Pancreas (tissue), 10 donors: ENCODE measurements around the gene TMEM121B. TPM values are rescaled to one million over a fixed set of nuclear protein-coding genes. Genes with fewer than 3 reads are reported as not detected.
A peak's percentile ranks its signal among the peaks of the same experiment; 100 is the strongest.
"Not testable (repeated sequence)": the region's sequence is repeated elsewhere in the genome, so short reads cannot be mapped to it uniquely, and the experiment has no call there.

Experiments
- ATAC-seq, 4 donors: fragments of 200-7000 bp; cut with Tn5 transposase; one replicate each; pipeline versions ENCODE4 v1.8.0 to v1.9.1; 2020; ENCODE audit warnings: mild to moderate bottlenecking in 4 of 4, moderate library complexity in 4 of 4
- DNase-seq, 6 donors: peaks; one replicate each; pipeline ENCODE4 v3.0.0-alpha.2; 2020
- FAIRE-seq: peaks from 2 replicates; lab custom pipeline; 2012; peaks lifted over from hg19 to GRCh38; lab: Jason Lieb, UNC
- H3K27ac ChIP-seq, 4 donors: fragments of 200-600 bp; sonication (generic); 1 replicate in 3 of 4; 2 replicates in 1 of 4; pipeline versions ENCODE4 v1.5.0 to v1.8.0; 2020
- H3K27me3 ChIP-seq, 4 donors: fragments of 200-600 bp; one replicate each; pipeline ENCODE4 v1.8.0; 2021
- H3K36me3 ChIP-seq, 3 donors: fragments of 200-600 bp; sonication (generic) in 1 of 3; one replicate each; pipeline versions ENCODE4 v1.5.0 to v1.8.0; 2020 to 2021
- H3K4me1 ChIP-seq, 3 donors: fragments of 200-600 bp; one replicate each; pipeline ENCODE4 v1.8.0; 2021
- H3K4me3 ChIP-seq, 4 donors: fragments of 200-600 bp; sonication (generic) in 2 of 4; one replicate each; pipeline versions ENCODE4 v1.5.0 to v1.8.0; 2020 to 2021
- H3K9me3 ChIP-seq, 4 donors: fragments of 200-600 bp; one replicate each; pipeline ENCODE4 v1.8.0; 2021
- CTCF ChIP-seq, 4 donors: fragments of 200-600 bp; sonication (generic) in 3 of 4; IDR thresholded peaks; one replicate each; pipeline versions ENCODE4 v1.5.0 to v1.8.0; 2021; ENCODE audit warnings: antibody characterized with exemption in 4 of 4
- WGBS, 2 donors: extraction: QIAGEN DNeasy Blood & Tissue Kit; methylation state at CpG; one replicate each; pipeline ENCODE4 v1.1.7; 2013; 5-methylcytosine and 5-hydroxymethylcytosine counted together
- intact Hi-C, 3 donors: fragments of 100-400 bp; cut with DNase I; formaldehyde crosslinking; loops; one replicate each; pipeline versions ENCODE4 v1.11.1 to v1.14.2; 2022
- polyA plus RNA-seq, 2 donors: library from polyadenylated mRNA; stranded (reverse); fragments of 200-250 nt; gene quantifications; one replicate each; pipeline ENCODE4 v1.2.3, GENCODE V29; 2013
- total RNA-seq, 6 donors: library from RNA; stranded (reverse); fragmentation: NEBNext Ultra II Directional in 4 of 6; extraction: Animal tissue kit (Norgen Biotek cat#: 25700) in 4 of 6; gene quantifications; one replicate each; pipeline versions ENCODE4 v1.2.1 to v1.2.4, GENCODE V29; 2021 to 2023
- donor health status: healthy with polysubstance abuse.
- donor health status: DM: no; HTN: no; CAD: no; lungs with moderate emphysema.
- donor health status: DM: no; HTN: no; CAD: no.
- donor health status: control.
- donor health status: control.
- donor health status: Bipolar disorder and iron deficiency.
- donor health status: DM: yes; HTN: yes; CAD: no.
- donor health status: DM: no; HTN: no; CAD: no.
- donor health status: DM: no; HTN: no; CAD: no.
- donor health status: DM: yes; HTN: yes; CAD: no.

Gene TMEM121B
- total and polyA plus RNA-seq, 8 donors = 0.23 to 1.00 (median 0.60) TPM

- FAIRE-seq (no peak), DNase-seq (no peak), ATAC-seq (no peak)
- TF ChIP-seq CTCF (IDR thresholded peaks at IDR 0.05) = no peak
- H3K4me3 ChIP-seq = peak overlapping the region in 2 of 4 donors; percentile 59 to 90
- no peaks in the 10 kb centered on the region for H3K9me3 ChIP-seq
- H3K27me3 ChIP-seq = no peaks in the 10 kb centered on the region
- no peak overlapping the region for H3K27ac ChIP-seq
- intact Hi-C loops = no loop called here
- H3K36me3 ChIP-seq = no peaks in the 10 kb centered on the region
- peaks cover 8 to 23% (median 8%) of the 10 kb centered on the region in 3 donors for H3K4me1 ChIP-seq
- 76 to 86% methylated on average over 3 of the region's 3 CpGs for WGBS, 2 donors
Observed at GRCh38 chr22:17157714-17158113, 36.6 kb upstream of the TMEM121B start.

DNA sequence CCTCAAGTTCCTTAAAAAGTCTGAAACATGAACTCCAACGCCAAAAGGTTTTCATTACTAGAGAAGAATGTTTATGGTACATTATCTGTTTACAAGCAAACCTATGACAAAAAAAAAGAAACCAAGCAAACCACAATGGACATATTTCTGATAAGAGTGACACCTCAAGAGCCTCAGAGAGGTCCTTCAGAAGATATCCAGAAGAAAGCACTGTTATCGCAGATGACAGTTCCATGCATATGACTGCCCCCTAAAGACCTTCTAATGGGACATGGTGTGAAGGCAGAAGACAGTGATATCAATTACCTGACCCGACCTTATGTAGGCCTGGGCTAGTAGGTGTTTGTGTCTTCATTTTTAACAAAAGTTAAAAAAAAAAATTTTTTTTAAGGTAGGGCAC is 34.8 kb upstream of the TMEM121B start:
- no peak for TF ChIP-seq CTCF (IDR thresholded peaks at IDR 0.05)
- ATAC-seq = no peak
- FAIRE-seq = no peak
- H3K9me3 ChIP-seq = no peaks in the 10 kb centered on the region
- no peaks in the 10 kb centered on the region for H3K36me3 ChIP-seq
- 75 to 79% methylated on average over 3 of the region's 3 CpGs for WGBS, 2 donors
- intact Hi-C loops = no loop called here
- H3K4me1 ChIP-seq = peaks cover 12 to 29% (median 12%) of the 10 kb centered on the region in 3 donors
- H3K4me3 ChIP-seq = no peak overlapping the region
- H3K27ac ChIP-seq = no peak overlapping the region
- H3K27me3 ChIP-seq = no peaks in the 10 kb centered on the region
- no peak for DNase-seq

GRCh38 chr22:17152971-17153370 is 31.8 kb upstream of the TMEM121B start:
- Histone ChIP-seq H3K4me3 (no peak overlapping the region), H3K27me3 (no peaks in the 10 kb centered on the region), H3K4me1 (peaks cover 13 to 21% (median 20%) of the 10 kb centered on the region in 3 donors), H3K9me3 (no peaks in the 10 kb centered on the region), H3K36me3 (no peaks in the 10 kb centered on the region), H3K27ac (peak overlapping the region in 2 of 4 donors; percentile 30 to 67)
- DNase-seq (peak in 1 of 6 donors; percentile 31), ATAC-seq (peak; percentile 27 to 78 (median 70)), FAIRE-seq (no peak)
- WGBS, 2 donors = 30 to 37% methylated on average over 3 of the region's 3 CpGs
- no peak for TF ChIP-seq CTCF (IDR thresholded peaks at IDR 0.05)
- intact Hi-C loops = no loop called here

GRCh38 chr22:17152340-17152739 is 31.2 kb upstream of the TMEM121B start:
- no peaks in the 10 kb centered on the region for H3K27me3 ChIP-seq
- 80 to 82% methylated on average over 6 of the region's 6 CpGs for WGBS, 2 donors
- no peak for FAIRE-seq
- TF ChIP-seq CTCF (IDR thresholded peaks at IDR 0.05) = no peak
- no peak for DNase-seq
- peak in 2 of 4 donors; percentile 3 to 22 for ATAC-seq
- no peak overlapping the region for H3K4me3 ChIP-seq
- no peaks in the 10 kb centered on the region for H3K36me3 ChIP-seq
- H3K4me1 ChIP-seq = peaks cover 10 to 20% (median 15%) of the 10 kb centered on the region in 3 donors
- peak overlapping the region in 2 of 4 donors; percentile 30 to 67 for H3K27ac ChIP-seq
- intact Hi-C loops = no loop called here
- H3K9me3 ChIP-seq = no peaks in the 10 kb centered on the region

DNA sequence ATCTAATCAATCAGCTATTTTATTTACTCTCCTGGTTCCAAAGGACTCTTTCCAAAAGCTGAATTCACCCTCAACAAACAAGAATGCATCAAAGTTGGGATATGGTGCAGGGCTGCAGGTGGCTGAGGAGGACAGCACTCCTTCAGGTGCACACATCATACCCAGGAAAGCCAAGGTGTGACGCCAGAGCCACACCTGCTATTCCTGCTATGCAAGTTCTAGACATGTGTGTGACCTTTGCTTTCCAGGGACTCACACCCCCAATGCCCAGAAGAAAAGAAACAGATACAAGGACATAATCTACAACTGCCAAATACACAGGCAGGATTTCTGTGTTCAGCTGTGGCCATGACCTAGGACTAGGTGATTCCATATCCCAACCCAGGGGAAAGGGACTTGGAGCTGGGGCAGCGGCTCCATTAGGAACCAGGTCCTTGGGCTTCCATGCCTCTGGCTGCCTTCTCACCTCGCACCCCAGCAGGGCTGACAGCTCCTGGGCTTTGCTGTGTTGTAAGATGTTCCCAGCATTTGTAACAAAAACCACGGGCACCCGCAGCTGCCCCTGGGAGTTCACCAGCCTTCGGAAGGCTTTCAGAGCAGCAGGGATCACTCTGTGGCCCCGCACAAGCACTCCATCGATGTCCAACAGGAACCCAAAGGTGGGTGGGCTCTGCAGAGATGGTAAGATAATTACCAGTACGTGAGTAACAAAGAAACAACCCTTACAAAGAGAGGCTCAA is 28.1 kb upstream of the TMEM121B start:
- FAIRE-seq (no peak), DNase-seq (no peak), ATAC-seq (peak in 2 of 4 donors; percentile 25 to 53)
- intact Hi-C loops = no loop called here
- H3K27me3 ChIP-seq = no peaks in the 10 kb centered on the region
- H3K27ac ChIP-seq = no peak overlapping the region
- no peak overlapping the region for H3K4me3 ChIP-seq
- 77 to 78% methylated on average over 9 of the region's 9 CpGs for WGBS, 2 donors
- TF ChIP-seq CTCF (IDR thresholded peaks at IDR 0.05) = no peak
- H3K9me3 ChIP-seq = no peaks in the 10 kb centered on the region
- H3K36me3 ChIP-seq = no peaks in the 10 kb centered on the region
- peaks cover 8 to 20% (median 12%) of the 10 kb centered on the region in 3 donors for H3K4me1 ChIP-seq

DNA sequence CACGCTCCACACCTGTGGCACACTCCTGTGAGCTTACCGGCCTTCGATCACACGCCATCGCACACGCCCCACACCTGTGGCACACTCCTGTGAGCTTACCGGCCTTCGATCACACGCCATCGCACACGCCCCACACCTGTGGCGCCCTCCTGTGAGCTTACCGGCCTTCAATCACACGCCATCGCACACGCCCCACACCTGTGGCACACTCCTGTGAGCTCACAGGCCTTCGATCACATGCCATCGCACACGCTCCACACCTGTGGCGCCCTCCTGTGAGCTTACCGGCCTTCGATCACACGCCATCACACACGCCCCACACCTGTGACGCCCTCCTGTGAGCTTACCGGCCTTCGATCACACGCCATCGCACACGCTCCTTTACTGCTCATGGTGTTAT is 26.3 kb upstream of the TMEM121B start:
- H3K27me3 ChIP-seq, DNase-seq, ATAC-seq, FAIRE-seq, H3K9me3 ChIP-seq, H3K4me3 ChIP-seq, H3K27ac ChIP-seq, intact Hi-C loops: not testable (repeated sequence)
- H3K4me1 ChIP-seq = peaks cover 4 to 12% (median 8%) of the 10 kb centered on the region in 3 donors
- H3K36me3 ChIP-seq = peaks cover 0 to 15% (median 0%) of the 10 kb centered on the region in 3 donors
- WGBS, 2 donors = 97% methylated on average over 30 of the region's 30 CpGs
